Gastroesophageal sphincter (tissue), 4 donors: Measurements from ENCODE around the gene BACH2. TPM values are rescaled to one million over a fixed set of nuclear protein-coding genes. Genes with fewer than 3 reads are reported as not detected.

Source experiments
- ATAC-seq: fragments of 150-250 bp; one replicate; pipeline ENCODE4 v1.9.1; 2016; ENCODE audit warnings: mild to moderate bottlenecking, moderate library complexity
- H3K27ac ChIP-seq, 4 donors: fragments of 200-600 bp; sonication (generic) in 3 of 4; 1 replicate in 3 of 4; 2 replicates in 1 of 4; pipeline ENCODE4 v1.5.1; 2016 to 2019
- H3K27me3 ChIP-seq: fragments of 200-600 bp; sonication (generic); one replicate; pipeline ENCODE4 v1.5.1; 2019
- H3K36me3 ChIP-seq, 2 donors: fragments of 200-600 bp; sonication (generic); one replicate each; pipeline ENCODE4 v1.5.1; 2019; ENCODE audit warnings: control low read depth in 1 of 2
- H3K4me1 ChIP-seq, 3 donors: fragments of 200-600 bp; sonication (generic); 1 replicate in 2 of 3; 2 replicates in 1 of 3; pipeline ENCODE4 v1.5.1; 2016 to 2019; ENCODE audit warnings: control low read depth in 2 of 3
- H3K4me3 ChIP-seq, 2 donors: fragments of 200-600 bp; sonication (generic); one replicate each; pipeline ENCODE4 v1.5.1; 2019; ENCODE audit warnings: mild to moderate bottlenecking in 1 of 2, moderate library complexity in 1 of 2
- H3K9me3 ChIP-seq, 3 donors: fragments of 200-600 bp; sonication (generic); one replicate each; pipeline ENCODE4 v1.5.1; 2017 to 2019; ENCODE audit warnings: control low read depth in 2 of 3
- EP300 ChIP-seq: sonication (generic); formaldehyde crosslinking; IDR thresholded peaks from one replicate; pipeline ENCODE4 v1.6.1; 2017; ENCODE audit warnings: antibody characterized with exemption, mild to moderate bottlenecking
- POLR2A ChIP-seq, 2 donors: fragments of 450-650 bp; IDR thresholded peaks; one replicate each; pipeline ENCODE4 v1.6.1; 2017; ENCODE audit warnings: antibody characterized with exemption in 2 of 2, mild to moderate bottlenecking in 2 of 2, moderate library complexity in 1 of 2
- POLR2AphosphoS5 ChIP-seq: sonication (generic); formaldehyde crosslinking; IDR thresholded peaks from one replicate; pipeline ENCODE4 v1.6.1; 2017; ENCODE audit warnings: antibody characterized with exemption
- whole genome bisulfite sequencing, 2 donors: methylation state at CpG; one replicate each; pipeline ENCODE4 v1.1.5; 2018; ENCODE audit warnings: low coverage in 1 of 2; 5-methylcytosine and 5-hydroxymethylcytosine counted together
- total RNA-seq, 4 donors: library from RNA; depleted of rRNA; stranded (reverse); fragments of >200 nt; gene quantifications; one replicate each; pipeline ENCODE4 v1.1.0, GENCODE V29; 2016
- TF ChIP-seq, protein P1 (sequence below), 4 experiments: fragments of 200-600 bp in 2 of 4; fragments of 450-650 bp in 2 of 4; sonication (generic) in 1 of 4; IDR thresholded peaks; one replicate each; pipeline ENCODE4 v1.5.1; 2017 to 2019; ENCODE audit warnings: antibody characterized with exemption in 4 of 4, mild to moderate bottlenecking in 2 of 4, moderate library complexity in 2 of 4

Gene BACH2
- total RNA-seq, 4 donors from 2014 or later: 3.5 to 10.4 (median 3.9) TPM

GRCh38 chr6:89999945-90000825, 296.5 kb downstream of the BACH2 start:
- Histone ChIP-seq H3K27me3 (no peaks in the 10 kb centered on the region), H3K4me1 (peaks cover 6 to 46% (median 9%) of the 10 kb centered on the region in 3 donors), H3K36me3 (no peaks in the 10 kb centered on the region), H3K4me3 (no peak overlapping the region), H3K27ac (peak overlapping the region in 3 of 4 donors; percentile 10 to 61 (median 20)), H3K9me3 (no peaks in the 10 kb centered on the region)
- WGBS, 2 donors: 63 to 69% methylated on average over 7 to 8 of the region's 8 CpGs
- ATAC-seq: peak; percentile 34
- TF ChIP-seq, protein P1, sequence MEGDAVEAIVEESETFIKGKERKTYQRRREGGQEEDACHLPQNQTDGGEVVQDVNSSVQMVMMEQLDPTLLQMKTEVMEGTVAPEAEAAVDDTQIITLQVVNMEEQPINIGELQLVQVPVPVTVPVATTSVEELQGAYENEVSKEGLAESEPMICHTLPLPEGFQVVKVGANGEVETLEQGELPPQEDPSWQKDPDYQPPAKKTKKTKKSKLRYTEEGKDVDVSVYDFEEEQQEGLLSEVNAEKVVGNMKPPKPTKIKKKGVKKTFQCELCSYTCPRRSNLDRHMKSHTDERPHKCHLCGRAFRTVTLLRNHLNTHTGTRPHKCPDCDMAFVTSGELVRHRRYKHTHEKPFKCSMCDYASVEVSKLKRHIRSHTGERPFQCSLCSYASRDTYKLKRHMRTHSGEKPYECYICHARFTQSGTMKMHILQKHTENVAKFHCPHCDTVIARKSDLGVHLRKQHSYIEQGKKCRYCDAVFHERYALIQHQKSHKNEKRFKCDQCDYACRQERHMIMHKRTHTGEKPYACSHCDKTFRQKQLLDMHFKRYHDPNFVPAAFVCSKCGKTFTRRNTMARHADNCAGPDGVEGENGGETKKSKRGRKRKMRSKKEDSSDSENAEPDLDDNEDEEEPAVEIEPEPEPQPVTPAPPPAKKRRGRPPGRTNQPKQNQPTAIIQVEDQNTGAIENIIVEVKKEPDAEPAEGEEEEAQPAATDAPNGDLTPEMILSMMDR (IDR thresholded peaks at IDR 0.05): no peak
- TF ChIP-seq POLR2AphosphoS5: no peak
- TF ChIP-seq EP300: no peak
- no peak for TF ChIP-seq POLR2A (IDR thresholded peaks at IDR 0.05)

- WGBS, 2 donors: 15 to 35% methylated on average over 3 to 4 of the region's 4 CpGs
- no peak for ATAC-seq
These were observed 297.5 kb downstream of the BACH2 start for GRCh38 chr6:89999154-89999553.

GRCh38 chr6:89997456-89998445, 298.9 kb downstream of the BACH2 start:
- ATAC-seq: peak; percentile 71
- no peaks in the 10 kb centered on the region for H3K27me3 ChIP-seq
- peak overlapping the region in 3 of 4 donors; percentile 31 to 61 (median 59) for H3K27ac ChIP-seq
- no peak overlapping the region for H3K4me3 ChIP-seq
- 64 to 69% methylated on average over 6 of the region's 6 CpGs for WGBS, 2 donors
- no peaks in the 10 kb centered on the region for H3K36me3 ChIP-seq
- no peak for TF ChIP-seq EP300
- TF ChIP-seq, protein P1 (IDR thresholded peaks at IDR 0.05): no peak
- no peak for TF ChIP-seq POLR2A (IDR thresholded peaks at IDR 0.05)
- TF ChIP-seq POLR2AphosphoS5: peak; percentile 15
- peaks cover 6 to 46% (median 9%) of the 10 kb centered on the region in 3 donors for H3K4me1 ChIP-seq
- H3K9me3 ChIP-seq: no peaks in the 10 kb centered on the region

More at GRCh38 chr6:89999154-89999553, 297.5 kb downstream of the BACH2 start:
- Histone ChIP-seq H3K9me3 (no peaks in the 10 kb centered on the region), H3K27ac (peak overlapping the region in 1 of 4 donors; percentile 61), H3K36me3 (no peaks in the 10 kb centered on the region), H3K4me3 (no peak overlapping the region), H3K4me1 (peaks cover 6 to 46% (median 9%) of the 10 kb centered on the region in 3 donors), H3K27me3 (no peaks in the 10 kb centered on the region)
- TF ChIP-seq, protein P1 (IDR thresholded peaks at IDR 0.05): no peak
- TF ChIP-seq POLR2A (IDR thresholded peaks at IDR 0.05) (no peak), EP300 (no peak), POLR2AphosphoS5 (peak; percentile 27)

DNA sequence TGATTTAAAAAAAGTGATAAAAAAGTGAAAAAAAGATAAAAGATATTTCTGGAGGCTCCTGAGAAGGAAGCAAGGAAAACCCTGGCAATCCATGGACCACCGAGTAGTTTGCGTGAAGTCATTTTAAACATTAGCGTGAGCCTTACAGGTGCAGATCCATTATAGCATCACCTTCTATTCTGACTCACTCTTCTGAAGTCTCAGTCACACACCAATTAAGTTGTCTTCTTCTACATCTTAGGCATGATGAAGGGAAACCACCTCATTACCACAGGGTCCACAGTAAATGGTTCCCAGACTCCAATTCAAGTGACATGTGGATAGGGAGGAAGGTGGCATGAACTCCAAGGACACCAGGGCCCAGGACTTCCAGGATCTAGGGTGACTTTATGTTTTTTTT, 303.2 kb downstream of the BACH2 start:
- TF ChIP-seq, protein P1 (IDR thresholded peaks at IDR 0.05): no peak
- TF ChIP-seq POLR2AphosphoS5 (no peak), POLR2A (IDR thresholded peaks at IDR 0.05) (no peak), EP300 (no peak)
- Histone ChIP-seq H3K27me3 (no peaks in the 10 kb centered on the region), H3K27ac (no peak overlapping the region), H3K4me1 (peaks cover 0 to 17% (median 4%) of the 10 kb centered on the region in 3 donors), H3K9me3 (no peaks in the 10 kb centered on the region), H3K36me3 (no peaks in the 10 kb centered on the region), H3K4me3 (no peak overlapping the region)
- WGBS, 2 donors: 97 to 100% methylated on average over 3 of the region's 3 CpGs
- no peak for ATAC-seq
